SK-N-SH treated with all-trans-retinoic acid at 6 μM for 48 hours (cell line): ENCODE measurements around the gene CACNA2D3.

Experiments
- CSRNP3 ChIP-seq: fragments of 250-450 bp; sonication (Bioruptor Pico); IDR thresholded peaks from 2 replicates; pipeline ENCODE4 v1.5.1; 2021; ENCODE audit warnings: mild to moderate bottlenecking, moderate library complexity
- POU6F1 ChIP-seq: fragments of 250-450 bp; sonication (Bioruptor Pico); IDR thresholded peaks from 2 replicates; pipeline ENCODE4 v1.8.0; 2021; ENCODE audit warnings: low read depth, mild to moderate bottlenecking, moderate library complexity, borderline replicate concordance
- PPARA ChIP-seq: fragments of 250-450 bp; sonication (Bioruptor Pico); IDR thresholded peaks from 2 replicates; pipeline ENCODE4 v1.5.0; 2020; ENCODE audit warnings: mild to moderate bottlenecking, borderline replicate concordance
- RARB ChIP-seq: fragments of 250-450 bp; sonication (Bioruptor Pico); IDR thresholded peaks from 2 replicates; pipeline ENCODE4 v1.8.0; 2021; ENCODE audit warnings: mild to moderate bottlenecking, moderate library complexity
- SNAI2 ChIP-seq: fragments of 250-450 bp; sonication (Bioruptor Pico); IDR thresholded peaks from 2 replicates; pipeline ENCODE4 v1.5.0; 2020; ENCODE audit warnings: mild to moderate bottlenecking, moderate library complexity
- TOX ChIP-seq: fragments of 250-450 bp; sonication (Bioruptor Pico); IDR thresholded peaks from 2 replicates; pipeline ENCODE4 v1.8.0; 2021; ENCODE audit warnings: mild to moderate bottlenecking, moderate library complexity, borderline replicate concordance
- ZFP3 ChIP-seq: fragments of 250-450 bp; sonication (Bioruptor Pico); IDR thresholded peaks from 2 replicates; pipeline ENCODE4 v1.5.0; 2020; ENCODE audit warnings: mild to moderate bottlenecking, moderate library complexity
- ZFP30 ChIP-seq: fragments of 450-650 bp; formaldehyde crosslinking; IDR thresholded peaks from 2 replicates; pipeline ENCODE4 v1.5.0; 2022; ENCODE audit warnings: mild to moderate bottlenecking, moderate library complexity
- ZNF70 ChIP-seq: fragments of 450-650 bp; formaldehyde crosslinking; IDR thresholded peaks from 2 replicates; pipeline ENCODE4 v1.5.0; 2020; ENCODE audit warnings: mild to moderate bottlenecking, moderate library complexity
- TF ChIP-seq, protein P1 (sequence below): fragments of 250-450 bp; sonication (Bioruptor Pico); IDR thresholded peaks from 2 replicates; pipeline ENCODE4 v1.5.0; 2020; ENCODE audit warnings: mild to moderate bottlenecking, moderate library complexity
- TF ChIP-seq, protein P2 (sequence below): fragments of 250-450 bp; sonication (Bioruptor Pico); IDR thresholded peaks from 2 replicates; pipeline ENCODE4 v1.5.1; 2020; ENCODE audit warnings: low read depth, mild to moderate bottlenecking, moderate library complexity

DNA sequence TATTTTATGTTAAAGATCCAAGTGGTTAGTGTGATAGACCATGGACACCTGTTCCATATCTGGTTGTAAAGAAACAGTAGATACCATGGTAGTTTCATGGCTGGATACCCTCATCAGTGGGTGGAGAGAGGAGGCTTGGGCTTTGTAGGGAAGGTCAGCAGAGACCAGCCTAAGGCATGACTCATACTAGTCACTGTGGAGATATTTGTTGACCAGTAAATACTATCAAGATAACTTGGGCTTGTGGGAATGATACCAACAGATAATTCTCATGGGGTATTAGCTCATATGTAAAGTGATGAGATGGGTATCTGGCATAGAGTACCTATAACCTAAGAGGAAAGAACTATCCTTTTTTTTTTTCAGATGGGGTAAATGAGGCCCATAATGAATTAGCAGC, 354.5 kb downstream of the CACNA2D3 start:
- TF ChIP-seq ZFP3 = no peak
- TF ChIP-seq, protein P1, sequence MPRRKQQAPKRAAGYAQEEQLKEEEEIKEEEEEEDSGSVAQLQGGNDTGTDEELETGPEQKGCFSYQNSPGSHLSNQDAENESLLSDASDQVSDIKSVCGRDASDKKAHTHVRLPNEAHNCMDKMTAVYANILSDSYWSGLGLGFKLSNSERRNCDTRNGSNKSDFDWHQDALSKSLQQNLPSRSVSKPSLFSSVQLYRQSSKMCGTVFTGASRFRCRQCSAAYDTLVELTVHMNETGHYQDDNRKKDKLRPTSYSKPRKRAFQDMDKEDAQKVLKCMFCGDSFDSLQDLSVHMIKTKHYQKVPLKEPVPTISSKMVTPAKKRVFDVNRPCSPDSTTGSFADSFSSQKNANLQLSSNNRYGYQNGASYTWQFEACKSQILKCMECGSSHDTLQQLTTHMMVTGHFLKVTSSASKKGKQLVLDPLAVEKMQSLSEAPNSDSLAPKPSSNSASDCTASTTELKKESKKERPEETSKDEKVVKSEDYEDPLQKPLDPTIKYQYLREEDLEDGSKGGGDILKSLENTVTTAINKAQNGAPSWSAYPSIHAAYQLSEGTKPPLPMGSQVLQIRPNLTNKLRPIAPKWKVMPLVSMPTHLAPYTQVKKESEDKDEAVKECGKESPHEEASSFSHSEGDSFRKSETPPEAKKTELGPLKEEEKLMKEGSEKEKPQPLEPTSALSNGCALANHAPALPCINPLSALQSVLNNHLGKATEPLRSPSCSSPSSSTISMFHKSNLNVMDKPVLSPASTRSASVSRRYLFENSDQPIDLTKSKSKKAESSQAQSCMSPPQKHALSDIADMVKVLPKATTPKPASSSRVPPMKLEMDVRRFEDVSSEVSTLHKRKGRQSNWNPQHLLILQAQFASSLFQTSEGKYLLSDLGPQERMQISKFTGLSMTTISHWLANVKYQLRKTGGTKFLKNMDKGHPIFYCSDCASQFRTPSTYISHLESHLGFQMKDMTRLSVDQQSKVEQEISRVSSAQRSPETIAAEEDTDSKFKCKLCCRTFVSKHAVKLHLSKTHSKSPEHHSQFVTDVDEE (CRISPR knock-in tag) = no peak
- no peak for TF ChIP-seq POU6F1
- TF ChIP-seq CSRNP3 (CRISPR knock-in tag) = no peak
- no peak for TF ChIP-seq PPARA (CRISPR knock-in tag)
- TF ChIP-seq ZFP30 (CRISPR knock-in tag) = no peak
- TF ChIP-seq, protein P2, sequence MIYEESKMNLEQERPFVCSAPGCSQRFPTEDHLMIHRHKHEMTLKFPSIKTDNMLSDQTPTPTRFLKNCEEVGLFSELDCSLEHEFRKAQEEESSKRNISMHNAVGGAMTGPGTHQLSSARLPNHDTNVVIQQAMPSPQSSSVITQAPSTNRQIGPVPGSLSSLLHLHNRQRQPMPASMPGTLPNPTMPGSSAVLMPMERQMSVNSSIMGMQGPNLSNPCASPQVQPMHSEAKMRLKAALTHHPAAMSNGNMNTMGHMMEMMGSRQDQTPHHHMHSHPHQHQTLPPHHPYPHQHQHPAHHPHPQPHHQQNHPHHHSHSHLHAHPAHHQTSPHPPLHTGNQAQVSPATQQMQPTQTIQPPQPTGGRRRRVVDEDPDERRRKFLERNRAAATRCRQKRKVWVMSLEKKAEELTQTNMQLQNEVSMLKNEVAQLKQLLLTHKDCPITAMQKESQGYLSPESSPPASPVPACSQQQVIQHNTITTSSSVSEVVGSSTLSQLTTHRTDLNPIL = no peak
- TF ChIP-seq TOX (CRISPR knock-in tag) = no peak
- TF ChIP-seq SNAI2 (CRISPR knock-in tag) = no peak
- TF ChIP-seq ZNF70 (CRISPR knock-in tag) = no peak
- TF ChIP-seq RARB (CRISPR knock-in tag) = no peak
